GM21529 (cell line): ENCODE data around the gene ISX.
A peak's percentile ranks its signal among the peaks of the same experiment; 100 is the strongest.

Source experiments
- ATAC-seq: cut with Tn5 transposase; IDR thresholded peaks from one replicate; pipeline ENCODE4 v1.9.1; 2021; ENCODE audit not compliant: unreplicated experiment

Gene ISX

GRCh38 chr22:35109616-35110015 is 43.7 kb downstream of the ISX start:
- ATAC-seq = no peak

DNA sequence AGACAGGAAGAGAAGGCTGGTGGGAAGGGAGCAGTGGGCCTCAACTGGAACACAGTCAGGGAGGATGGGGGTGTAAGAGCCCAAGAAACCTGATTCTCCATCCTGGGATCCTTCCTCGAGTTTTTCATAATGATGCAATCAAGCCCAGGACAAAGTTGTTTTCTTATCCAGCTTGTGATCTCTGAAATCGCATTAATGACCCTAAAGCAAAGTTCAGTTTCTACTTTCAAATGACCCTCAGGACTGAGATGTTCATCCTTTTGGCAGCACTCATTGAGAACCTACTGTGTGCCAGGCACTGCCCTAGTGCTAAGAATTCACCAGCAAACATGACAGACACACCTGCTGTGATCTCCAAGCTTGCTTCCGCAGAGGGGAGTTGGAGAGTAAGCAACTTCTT is 45.3 kb downstream of the ISX start:
- ATAC-seq = no peak

DNA sequence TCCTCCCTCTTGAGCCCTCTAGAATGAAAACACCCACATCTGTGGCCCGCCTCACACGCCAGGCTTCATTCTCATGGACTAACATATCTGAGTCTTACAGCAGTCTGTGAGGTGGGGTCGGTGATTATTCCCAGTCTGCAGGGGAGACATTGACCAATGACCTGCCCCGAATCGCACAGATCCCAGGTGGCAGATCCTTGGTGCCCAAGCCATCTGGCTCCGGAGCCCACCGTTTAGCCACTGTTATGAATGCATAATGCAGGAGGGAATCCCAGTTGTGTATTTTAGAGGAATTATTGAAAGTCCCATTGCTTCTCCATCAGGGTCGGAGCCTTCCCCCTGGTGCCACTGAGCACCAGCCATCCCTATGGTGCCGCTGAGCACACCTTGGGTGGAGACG is 47.4 kb downstream of the ISX start:
- no peak for ATAC-seq

- ATAC-seq = no peak
These were observed 48.4 kb downstream of the ISX start for GRCh38 chr22:35114131-35114980.

- no peak for ATAC-seq
These were observed 49.6 kb downstream of the ISX start for GRCh38 chr22:35115515-35115914.

DNA sequence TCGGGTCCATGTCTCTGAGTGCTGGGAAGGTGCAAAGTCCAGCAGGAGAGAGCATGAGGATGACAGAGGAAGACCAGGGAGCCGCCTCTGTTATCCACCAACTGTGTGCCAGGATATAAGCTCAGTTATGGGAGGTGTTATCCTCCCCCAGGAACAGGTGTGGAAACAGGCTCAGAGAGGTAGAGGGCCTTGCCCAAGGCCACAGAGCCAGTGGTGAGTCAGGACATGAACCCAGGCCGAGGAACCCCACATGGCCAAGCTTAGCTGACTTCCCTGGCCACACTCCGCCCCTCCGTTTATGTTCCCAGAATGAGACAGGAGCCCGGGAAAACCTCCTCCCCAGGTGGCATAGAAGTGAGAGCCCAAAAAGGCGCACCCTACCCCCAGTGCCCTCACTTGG is 50.3 kb downstream of the ISX start:
- ATAC-seq = no peak

DNA sequence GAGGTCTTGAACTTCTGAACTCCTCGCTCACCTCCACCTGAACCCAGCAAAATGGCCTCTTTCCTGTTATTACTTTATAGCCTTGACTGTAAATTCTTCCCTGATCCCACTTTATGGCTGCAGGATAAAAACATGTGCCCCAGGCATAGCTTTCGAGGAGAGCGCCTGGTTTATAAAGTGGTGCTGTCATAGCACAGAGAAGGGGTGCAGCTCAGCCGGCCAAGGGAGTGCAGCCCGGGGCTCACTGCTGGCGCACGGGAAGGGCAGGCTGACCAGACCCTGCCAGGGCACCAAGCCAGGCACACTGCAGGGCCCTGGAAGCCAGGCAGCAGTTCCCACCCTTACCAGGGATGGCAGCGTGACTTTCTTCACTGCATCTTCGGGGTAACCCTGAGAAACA is 50.9 kb downstream of the ISX start:
- ATAC-seq = no peak

GRCh38 chr22:35119494-35119893 is 53.5 kb downstream of the ISX start:
- ATAC-seq = no peak

GRCh38 chr22:35124691-35125219 is 58.8 kb downstream of the ISX start:
- ATAC-seq = no peak

DNA sequence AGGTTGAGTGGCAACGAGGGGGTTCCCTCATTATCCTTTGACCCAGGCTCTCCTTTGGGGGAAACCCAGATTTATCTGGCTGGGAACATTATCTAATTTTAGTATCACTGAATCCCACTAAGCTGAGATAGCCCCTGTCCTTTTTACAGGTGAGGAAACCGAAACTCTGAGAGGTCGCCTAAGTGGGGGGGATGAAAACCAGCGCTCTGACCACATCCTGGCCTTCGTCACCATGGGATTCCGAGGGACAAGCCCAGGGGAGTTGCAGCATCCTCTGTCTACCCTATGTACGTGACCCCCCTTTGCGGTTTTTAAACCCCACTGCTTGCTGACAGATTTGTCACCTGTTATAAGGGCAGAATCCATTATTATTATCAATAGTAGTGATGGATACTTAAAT is 61.0 kb downstream of the ISX start:
- peak; percentile 52 for ATAC-seq

DNA sequence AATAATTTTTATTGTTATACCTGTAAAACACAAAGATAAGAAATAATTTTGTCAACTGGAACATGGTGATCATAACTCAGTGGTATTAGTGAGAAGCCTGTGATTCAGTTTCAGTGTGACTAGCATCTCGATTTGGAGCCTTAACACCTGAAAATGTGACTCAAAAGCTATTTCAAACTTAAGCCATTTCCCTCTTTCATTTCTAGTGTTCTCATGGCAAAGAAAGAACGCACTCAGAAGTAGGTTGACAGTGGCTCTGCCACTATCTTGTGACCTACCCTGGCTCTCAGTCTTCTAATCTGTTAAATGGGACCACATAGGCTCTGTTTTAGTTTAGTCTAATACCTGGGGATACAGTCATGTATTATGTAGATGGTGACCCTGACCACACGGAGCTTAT is 62.7 kb downstream of the ISX start:
- ATAC-seq = peak; percentile 53

DNA sequence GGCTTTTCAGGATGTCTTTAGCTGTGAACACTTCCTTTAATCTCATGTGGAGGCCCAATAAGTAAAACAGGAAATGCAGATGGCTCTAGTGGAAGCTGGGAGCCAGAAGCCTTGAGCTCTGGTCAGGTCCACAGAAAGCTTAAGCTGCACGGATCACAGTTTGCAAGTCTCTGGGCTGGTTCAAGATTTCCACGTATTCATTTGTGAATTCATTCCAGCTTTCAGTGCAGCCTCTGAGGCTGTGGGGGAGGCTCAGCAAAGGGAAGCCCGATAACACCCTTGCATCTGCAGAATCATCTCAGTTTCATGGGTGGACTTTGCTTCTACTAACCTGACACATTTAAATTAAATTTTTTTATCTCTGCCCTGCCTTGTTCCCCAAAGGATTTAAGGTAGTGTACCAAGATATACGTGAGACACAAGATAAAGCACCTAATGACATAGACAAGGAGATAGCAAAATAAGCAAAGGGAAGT is 65.6 kb downstream of the ISX start:
- no peak for ATAC-seq

DNA sequence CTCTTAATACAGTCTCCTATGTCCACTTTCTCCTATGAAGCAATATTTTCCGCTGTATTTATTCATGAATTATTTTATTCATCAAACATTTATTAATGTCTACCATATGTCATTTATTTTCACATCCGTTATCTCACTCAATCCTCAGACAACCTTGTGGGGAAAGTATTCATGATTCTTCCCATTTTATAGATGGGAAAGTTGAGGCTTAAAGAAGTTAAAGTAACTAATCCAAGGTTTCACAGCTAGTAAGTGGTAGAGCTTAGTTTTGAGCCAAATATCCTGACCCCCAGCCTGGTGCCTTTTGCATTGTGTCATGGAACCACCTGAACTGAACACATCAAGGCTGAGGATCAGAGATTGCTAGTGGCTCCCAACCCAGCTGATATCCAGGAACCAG is 66.6 kb downstream of the ISX start:
- no peak for ATAC-seq

GRCh38 chr22:35133702-35134380 is 67.9 kb downstream of the ISX start:
- no peak for ATAC-seq

- no peak for ATAC-seq
These were observed 68.7 kb downstream of the ISX start for GRCh38 chr22:35134637-35135036.

- ATAC-seq = no peak
These were observed 69.2 kb downstream of the ISX start for GRCh38 chr22:35135165-35135564.
